GM12878 (cell line): Measurements from ENCODE around the gene GORASP2. TPM values are rescaled to one million over a fixed set of nuclear protein-coding genes. Genes with fewer than 3 reads are reported as not detected.

Source experiments
- ATAC-seq: fragments of 200-7000 bp; cut with Tn5 transposase; 3 replicates; pipeline ENCODE4 v1.9.1; 2020; ENCODE audit warnings: mild to moderate bottlenecking, moderate library complexity
- BruUV-seq: library from RNA; stranded (reverse); fragments of 400-500 nt; replicated peaks from 2 replicates; lab custom pipeline; 2021; lab: Mats Ljungman, UMichigan
- CTCF ChIA-PET: fragments of 300-600 bp; sonication (Branson Sonifier 250); formaldehyde crosslinking; extraction: SDS; loops from one replicate; lab custom pipeline; 2021; ENCODE audit warnings: inconsistent platforms; lab: Yijun Ruan, JAX
- POLR2A ChIA-PET: fragments of 350-600 bp; formaldehyde crosslinking; extraction: SDS; loops from one replicate; lab custom pipeline; 2021; ENCODE audit warnings: inconsistent platforms; lab: Charles Lee
- RAD21 ChIA-PET: fragments of 300-600 bp; sonication (Branson Sonifier 250); formaldehyde crosslinking; loops from one replicate; lab custom pipeline; 2023; ENCODE audit warnings: antibody characterized with exemption; ENCODE audit not compliant: unreplicated experiment; lab: Charles Lee
- SMC1A ChIA-PET: fragments of 300-600 bp; sonication (Branson Sonifier 250); formaldehyde crosslinking; loops from one replicate; lab custom pipeline; 2023; ENCODE audit not compliant: unreplicated experiment, uncharacterized antibody; lab: Charles Lee
- DNase-seq: peaks from one replicate; pipeline ENCODE4 v3.0.0-alpha.2; 2011; ENCODE audit warnings: low read depth, low spot score
- FAIRE-seq: peaks from 3 replicates; lab custom pipeline; 2011; peaks lifted over from hg19 to GRCh38; lab: Jason Lieb, UNC
- H2AFZ ChIP-seq: 2 replicates; pipeline ENCODE4 v1.6.0; 2011; ENCODE audit warnings: low read depth, low read length, control low read depth; ENCODE audit not compliant: control insufficient read depth
- H3K27ac ChIP-seq: 2 replicates; pipeline ENCODE4 v1.5.1; 2011; ENCODE audit warnings: control low read depth; ENCODE audit not compliant: control insufficient read depth, insufficient read depth
- H3K27me3 ChIP-seq, 2 experiments: replicated peaks in 1 of 2; 2 replicates each; pipeline versions ENCODE4 v1.6.0 to v1.6.1; 2011; ENCODE audit warnings: low read length in 1 of 2; ENCODE audit not compliant: control insufficient read depth in 2 of 2, insufficient read depth in 2 of 2
- H3K36me3 ChIP-seq, 2 experiments: 2 replicates each; pipeline ENCODE4 v1.5.1; 2011; ENCODE audit warnings: low read length in 1 of 2; ENCODE audit not compliant: control insufficient read depth in 2 of 2, insufficient read depth in 2 of 2
- H3K4me1 ChIP-seq: 2 replicates; pipeline ENCODE4 v1.6.1; 2011; ENCODE audit warnings: mild to moderate bottlenecking, low read length, moderate library complexity, mixed read lengths; ENCODE audit not compliant: control insufficient read depth, insufficient read depth
- H3K4me2 ChIP-seq: 2 replicates; pipeline ENCODE4 v1.6.0; 2011; ENCODE audit warnings: control low read depth; ENCODE audit not compliant: control insufficient read depth, insufficient read depth
- H3K4me3 ChIP-seq: fragments of 200-600 bp; sonication (generic); 2 replicates; pipeline ENCODE4 v1.5.1; 2016
- H3K79me2 ChIP-seq: 2 replicates; pipeline ENCODE4 v1.6.0; 2011; ENCODE audit warnings: low read length; ENCODE audit not compliant: control insufficient read depth, insufficient read depth
- H3K9ac ChIP-seq: 2 replicates; pipeline ENCODE4 v1.8.0; 2011; ENCODE audit warnings: low read length, control low read depth, mixed read lengths; ENCODE audit not compliant: control insufficient read depth, insufficient read depth
- H3K9me3 ChIP-seq: replicated peaks from 3 replicates; pipeline ENCODE4 v1.5.1; 2011; ENCODE audit warnings: mild to moderate bottlenecking, low read length; ENCODE audit not compliant: control insufficient read depth, insufficient read depth
- H4K20me1 ChIP-seq: 2 replicates; pipeline ENCODE4 v1.6.0; 2011; ENCODE audit not compliant: control insufficient read depth, insufficient read depth
- CHD4 ChIP-seq: fragments of 200-600 bp; sonication (generic); IDR thresholded peaks from 2 replicates; pipeline ENCODE4 v1.6.1; 2016; ENCODE audit warnings: mild to moderate bottlenecking
- CREB1 ChIP-seq: IDR thresholded peaks from 2 replicates; pipeline ENCODE4 v1.6.1; 2012; ENCODE audit warnings: low read depth, mild to moderate bottlenecking, inconsistent platforms
- MLLT1 ChIP-seq: fragments of 450-650 bp; IDR thresholded peaks from 2 replicates; pipeline ENCODE4 v1.6.1; 2016; ENCODE audit warnings: mild to moderate bottlenecking
- MYC ChIP-seq: IDR thresholded peaks from 2 replicates; pipeline ENCODE4 v1.6.1; 2011; ENCODE audit warnings: mild to moderate bottlenecking, low read length, moderate library complexity, inconsistent platforms; ENCODE audit not compliant: insufficient read depth, insufficient replicate concordance, insufficient read length, severe bottlenecking
- PAX5 ChIP-seq: IDR thresholded peaks from 2 replicates; pipeline ENCODE4 v1.6.1; 2011; ENCODE audit warnings: low read depth, low read length, borderline replicate concordance
- ZSCAN29 ChIP-seq: fragments of 450-650 bp; IDR thresholded peaks from 2 replicates; pipeline ENCODE4 v1.6.1; 2017; ENCODE audit warnings: mild to moderate bottlenecking, moderate library complexity
- WGBS: methylation state at CpG from one replicate; pipeline ENCODE4 v1.1.6; 2016; ENCODE audit warnings: low lambda C conversion rate; ENCODE audit not compliant: insufficient replicate concordance, insufficient coverage; ENCODE audit errors: missing lambda C conversion rate; 5-methylcytosine and 5-hydroxymethylcytosine counted together
- in situ Hi-C: fragments of 300-500 bp; cut with MboI; formaldehyde crosslinking; loops from 9 replicates; pipeline ENCODE4 v1.14.3; 2018; ENCODE audit warnings: mixed read lengths
- intact Hi-C: fragments of 100-400 bp; cut with micrococcal nuclease; formaldehyde crosslinking; loops from one replicate; pipeline ENCODE4 v1.14.2; 2022; ENCODE audit not compliant: unreplicated experiment
- polyA plus RNA-seq, 11 experiments: library from polyadenylated mRNA; depleted of rRNA in 4 of 11; unstranded in 6 of 11; stranded (reverse) in 5 of 11; fragments of >200 nt; fragmentation: Nextera tagmentation in 4 of 11; fragmentation: Illumina TruSeq in 1 of 11; extraction: Ambion mirVana in 4 of 11; extraction: Trizol in 1 of 11; gene quantifications; 1 replicate in 1 of 11; 2 replicates in 10 of 11; pipeline versions ENCODE4 v1.2.1 to v1.2.3, GENCODE V29; 2011 to 2016; ENCODE audit warnings: inconsistent platforms in 2 of 11, missing spikeins in 2 of 11, low read depth in 1 of 11
- total RNA-seq, 4 experiments: library from RNA; depleted of rRNA in 3 of 4; stranded (reverse); fragments of >200 nt in 3 of 4; fragmentation: Illumina TruSeq in 1 of 4; extraction: Trizol in 1 of 4; gene quantifications; 2 replicates each; pipeline versions ENCODE4 v1.2.1 to v1.2.3, GENCODE V29; 2013 to 2021

The GORASP2 gene
- total and polyA plus RNA-seq, 10 of the 15 experiments (the other 5 are each of a cell fraction or from before 2014, with no cell fraction given): 26.3 to 169 (median 103) TPM

- Histone ChIP-seq H3K36me3 (no peaks in the 10 kb centered on the region), H3K9ac (no peak overlapping the region), H3K27me3 (no peaks in the 10 kb centered on the region), H3K27ac (no peak overlapping the region), H3K79me2 (no peaks in the 10 kb centered on the region), H3K4me3 (no peak overlapping the region), H4K20me1 (no peaks in the 10 kb centered on the region), H2AFZ (no peak overlapping the region), H3K4me1 (no peaks in the 10 kb centered on the region), H3K4me2 (no peak overlapping the region), H3K9me3 (no peaks in the 10 kb centered on the region; the same call in 1 of the 3 replicates)
- no peak for FAIRE-seq
- ATAC-seq: no peak
- ChIA-PET RAD21 (no interaction called here), POLR2A (no interaction called here), CTCF (no interaction called here), SMC1A (interaction anchor here (1.4 to 2.5 kb wide), 2 partner anchors 9 to 21 kb away, joined by 3 to 7 read pairs; no protein-coding TSS in a partner anchor)
- TF ChIP-seq CREB1 (no peak), MLLT1 (no peak), CHD4 (no peak), PAX5 (no peak), ZSCAN29 (no peak), MYC (no peak)
- no peak for DNase-seq
- intact Hi-C loops (no loop called here), in situ Hi-C loops (no loop called here)
- no TSS peak for BruUV-seq
- WGBS: 44% methylated on average over 5 of the region's 5 CpGs
Measured at GRCh38 chr2:170905864-170906263, 23.2 kb upstream of the GORASP2 start.
